ENCODE data around the gene NEU2.

The NEU2 gene

GRCh38 chr2:233076749-233077148 lies 44.3 kb downstream of the NEU2 start:
- no peaks in the 10 kb centered on the region for H3K36me3 ChIP-seq (ENCODE audit: control insufficient read depth, insufficient read depth, low read length)
- no peaks in the 10 kb centered on the region for H3K9me3 ChIP-seq (ENCODE audit: control insufficient read depth, insufficient read depth, low read length)
- no peaks in the 10 kb centered on the region for H3K27me3 ChIP-seq (ENCODE audit: control insufficient read depth, insufficient read depth, low read length)
- H3K27ac ChIP-seq (ENCODE audit: low read length), result no peak overlapping the region
- WGBS (ENCODE audit: insufficient coverage, insufficient read length), result no CpG with 5 or more reads among the region's 3 CpGs
- no peak overlapping the region for H3K4me3 ChIP-seq (ENCODE audit: low read length)
- no peak for DNase-seq (ENCODE audit: low read depth, low spot score)
- H3K4me1 ChIP-seq (ENCODE audit: control insufficient read depth, insufficient read depth, low read length), result peaks cover 2% of the 10 kb centered on the region; the same call in 1 of the 2 replicates

- Histone ChIP-seq H3K4me1 (ENCODE audit: control insufficient read depth, insufficient read depth, low read length) (peaks cover 2% of the 10 kb centered on the region; the same call in 1 of the 2 replicates), H3K27ac (ENCODE audit: low read length) (no peak overlapping the region), H3K9me3 (ENCODE audit: control insufficient read depth, insufficient read depth, low read length) (no peaks in the 10 kb centered on the region), H3K36me3 (ENCODE audit: control insufficient read depth, insufficient read depth, low read length) (no peaks in the 10 kb centered on the region), H3K4me3 (ENCODE audit: low read length) (no peak overlapping the region), H3K27me3 (ENCODE audit: control insufficient read depth, insufficient read depth, low read length) (no peaks in the 10 kb centered on the region)
- WGBS (ENCODE audit: insufficient coverage, insufficient read length), result no CpG with 5 or more reads among the region's 10 CpGs
- no peak for DNase-seq (ENCODE audit: low read depth, low spot score)
Measured at GRCh38 chr2:233079473-233079877, 47.0 kb downstream of the NEU2 start.

- Histone ChIP-seq H3K9me3 (ENCODE audit: control insufficient read depth, insufficient read depth, low read length) (no peaks in the 10 kb centered on the region), H3K4me3 (ENCODE audit: low read length) (no peak overlapping the region), H3K4me1 (ENCODE audit: control insufficient read depth, insufficient read depth, low read length) (peaks cover 2% of the 10 kb centered on the region; the same call in 1 of the 2 replicates), H3K27me3 (ENCODE audit: control insufficient read depth, insufficient read depth, low read length) (no peaks in the 10 kb centered on the region), H3K27ac (ENCODE audit: low read length) (no peak overlapping the region), H3K36me3 (ENCODE audit: control insufficient read depth, insufficient read depth, low read length) (no peaks in the 10 kb centered on the region)
- WGBS (ENCODE audit: insufficient coverage, insufficient read length), result no CpG with 5 or more reads among the region's 20 CpGs
- no peak for DNase-seq (ENCODE audit: low read depth, low spot score)
Measured at GRCh38 chr2:233079953-233080835, 47.7 kb downstream of the NEU2 start.

GRCh38 chr2:233080836-233081229 lies 48.4 kb downstream of the NEU2 start:
- H3K9me3 ChIP-seq (ENCODE audit: control insufficient read depth, insufficient read depth, low read length), result no peaks in the 10 kb centered on the region
- H3K27me3 ChIP-seq (ENCODE audit: control insufficient read depth, insufficient read depth, low read length), result no peaks in the 10 kb centered on the region
- H3K27ac ChIP-seq (ENCODE audit: low read length), result no peak overlapping the region
- H3K4me3 ChIP-seq (ENCODE audit: low read length), result no peak overlapping the region
- no peaks in the 10 kb centered on the region for H3K4me1 ChIP-seq (ENCODE audit: control insufficient read depth, insufficient read depth, low read length)
- no CpG with 5 or more reads among the region's 11 CpGs for WGBS (ENCODE audit: insufficient coverage, insufficient read length)
- DNase-seq (ENCODE audit: low read depth, low spot score), result no peak
- no peaks in the 10 kb centered on the region for H3K36me3 ChIP-seq (ENCODE audit: control insufficient read depth, insufficient read depth, low read length)

- WGBS (ENCODE audit: insufficient coverage, insufficient read length), result no CpG with 5 or more reads among the region's 9 CpGs
- Histone ChIP-seq H3K4me1 (ENCODE audit: control insufficient read depth, insufficient read depth, low read length) (no peaks in the 10 kb centered on the region), H3K36me3 (ENCODE audit: control insufficient read depth, insufficient read depth, low read length) (no peaks in the 10 kb centered on the region), H3K9me3 (ENCODE audit: control insufficient read depth, insufficient read depth, low read length) (no peaks in the 10 kb centered on the region), H3K27me3 (ENCODE audit: control insufficient read depth, insufficient read depth, low read length) (no peaks in the 10 kb centered on the region), H3K27ac (ENCODE audit: low read length) (no peak overlapping the region), H3K4me3 (ENCODE audit: low read length) (no peak overlapping the region)
- no peak for DNase-seq (ENCODE audit: low read depth, low spot score)
Measured at GRCh38 chr2:233081232-233081730, 48.8 kb downstream of the NEU2 start.

- Histone ChIP-seq H3K4me1 (ENCODE audit: control insufficient read depth, insufficient read depth, low read length) (no peaks in the 10 kb centered on the region), H3K4me3 (ENCODE audit: low read length) (no peak overlapping the region), H3K9me3 (ENCODE audit: control insufficient read depth, insufficient read depth, low read length) (no peaks in the 10 kb centered on the region), H3K36me3 (ENCODE audit: control insufficient read depth, insufficient read depth, low read length) (no peaks in the 10 kb centered on the region), H3K27ac (ENCODE audit: low read length) (no peak overlapping the region), H3K27me3 (ENCODE audit: control insufficient read depth, insufficient read depth, low read length) (no peaks in the 10 kb centered on the region)
- WGBS (ENCODE audit: insufficient coverage, insufficient read length), result no CpG with 5 or more reads among the region's 13 CpGs
- DNase-seq (ENCODE audit: low read depth, low spot score), result no peak
Measured at GRCh38 chr2:233081731-233082221, 49.3 kb downstream of the NEU2 start.

GRCh38 chr2:233082222-233082930 lies 49.9 kb downstream of the NEU2 start:
- Histone ChIP-seq H3K9me3 (ENCODE audit: control insufficient read depth, insufficient read depth, low read length) (no peaks in the 10 kb centered on the region), H3K27ac (ENCODE audit: low read length) (no peak overlapping the region), H3K4me3 (ENCODE audit: low read length) (no peak overlapping the region), H3K36me3 (ENCODE audit: control insufficient read depth, insufficient read depth, low read length) (no peaks in the 10 kb centered on the region), H3K4me1 (ENCODE audit: control insufficient read depth, insufficient read depth, low read length) (no peaks in the 10 kb centered on the region), H3K27me3 (ENCODE audit: control insufficient read depth, insufficient read depth, low read length) (no peaks in the 10 kb centered on the region)
- no CpG with 5 or more reads among the region's 11 CpGs for WGBS (ENCODE audit: insufficient coverage, insufficient read length)
- no peak for DNase-seq (ENCODE audit: low read depth, low spot score)

- H3K36me3 ChIP-seq (ENCODE audit: control insufficient read depth, insufficient read depth, low read length), result no peaks in the 10 kb centered on the region
- H3K27ac ChIP-seq (ENCODE audit: low read length), result no peak overlapping the region
- H3K27me3 ChIP-seq (ENCODE audit: control insufficient read depth, insufficient read depth, low read length), result no peaks in the 10 kb centered on the region
- H3K4me3 ChIP-seq (ENCODE audit: low read length), result no peak overlapping the region
- no CpG with 5 or more reads among the region's 9 CpGs for WGBS (ENCODE audit: insufficient coverage, insufficient read length)
- no peaks in the 10 kb centered on the region for H3K4me1 ChIP-seq (ENCODE audit: control insufficient read depth, insufficient read depth, low read length)
- no peaks in the 10 kb centered on the region for H3K9me3 ChIP-seq (ENCODE audit: control insufficient read depth, insufficient read depth, low read length)
- no peak for DNase-seq (ENCODE audit: low read depth, low spot score)
Measured at GRCh38 chr2:233082931-233083755, 50.7 kb downstream of the NEU2 start.

- Histone ChIP-seq H3K36me3 (ENCODE audit: control insufficient read depth, insufficient read depth, low read length) (no peaks in the 10 kb centered on the region), H3K27me3 (ENCODE audit: control insufficient read depth, insufficient read depth, low read length) (no peaks in the 10 kb centered on the region), H3K9me3 (ENCODE audit: control insufficient read depth, insufficient read depth, low read length) (no peaks in the 10 kb centered on the region), H3K27ac (ENCODE audit: low read length) (no peak overlapping the region), H3K4me1 (ENCODE audit: control insufficient read depth, insufficient read depth, low read length) (no peaks in the 10 kb centered on the region), H3K4me3 (ENCODE audit: low read length) (no peak overlapping the region)
- no CpG with 5 or more reads among the region's 8 CpGs for WGBS (ENCODE audit: insufficient coverage, insufficient read length)
- DNase-seq (ENCODE audit: low read depth, low spot score), result no peak
Measured at GRCh38 chr2:233083782-233084181, 51.3 kb downstream of the NEU2 start.

- Histone ChIP-seq H3K9me3 (ENCODE audit: control insufficient read depth, insufficient read depth, low read length) (no peaks in the 10 kb centered on the region), H3K4me3 (ENCODE audit: low read length) (no peak overlapping the region), H3K27me3 (ENCODE audit: control insufficient read depth, insufficient read depth, low read length) (no peaks in the 10 kb centered on the region), H3K4me1 (ENCODE audit: control insufficient read depth, insufficient read depth, low read length) (no peaks in the 10 kb centered on the region), H3K27ac (ENCODE audit: low read length) (no peak overlapping the region), H3K36me3 (ENCODE audit: control insufficient read depth, insufficient read depth, low read length) (no peaks in the 10 kb centered on the region)
- no peak for DNase-seq (ENCODE audit: low read depth, low spot score)
- WGBS (ENCODE audit: insufficient coverage, insufficient read length), result no CpG with 5 or more reads among the region's 13 CpGs
Measured at GRCh38 chr2:233084488-233084887, 52.0 kb downstream of the NEU2 start.
